ENCODE measurements around the gene PIK3CA. TPM values are rescaled to one million over a fixed set of nuclear protein-coding genes. Genes with fewer than 3 reads are reported as not detected.
"Not testable (repeated sequence)": the region's sequence is repeated elsewhere in the genome, so short reads cannot be mapped to it uniquely, and the experiment has no call there.

Gene PIK3CA
- polyA plus RNA-seq, 1 experiment = 21.4 TPM

DNA sequence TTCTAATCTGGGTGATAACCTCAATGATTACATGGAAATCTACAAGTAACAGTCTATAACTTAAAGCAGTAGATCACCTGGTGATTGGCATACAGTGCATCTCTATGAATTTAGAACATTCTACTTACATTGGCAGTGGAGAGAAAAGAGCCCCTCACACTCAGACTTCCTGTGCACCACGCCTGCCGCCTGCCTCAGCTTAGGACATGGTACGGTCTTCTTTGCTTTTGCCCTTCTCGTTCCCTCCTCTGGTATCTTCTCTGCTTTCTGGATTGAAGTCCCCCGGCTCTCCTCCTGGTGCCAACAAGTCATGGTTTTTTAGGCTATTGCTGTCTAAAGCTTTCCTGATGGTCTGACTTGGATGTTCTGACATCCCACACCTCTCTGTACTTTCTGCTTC is 110.7 kb downstream of the PIK3CA start:
- Histone ChIP-seq H3K9me3 (ENCODE audit: control insufficient read depth, insufficient read depth, low read length) (peaks cover 15% of the 10 kb centered on the region), H3K4me3 (ENCODE audit: low read depth, low read length) (no peak overlapping the region), H3K27ac (ENCODE audit: low read depth, low read length) (no peak overlapping the region), H3K27me3 (ENCODE audit: control insufficient read depth, insufficient read depth, low read length) (no peaks in the 10 kb centered on the region)
- no peak for TF ChIP-seq CTCF (IDR thresholded peaks at IDR 0.05; ENCODE audit: low read depth, low read length)
- no peak for DNase-seq (ENCODE audit: low read depth, low spot score)
- POLR2A ChIA-PET = no interaction called here
- CTCF ChIA-PET = no interaction called here

- H3K27ac ChIP-seq (ENCODE audit: low read depth, low read length); DNase-seq (ENCODE audit: low read depth, low spot score); POLR2A ChIA-PET; H3K4me3 ChIP-seq (ENCODE audit: low read depth, low read length); H3K27me3 ChIP-seq (ENCODE audit: control insufficient read depth, insufficient read depth, low read length); CTCF ChIA-PET: not testable (repeated sequence)
- peaks cover 15% of the 10 kb centered on the region for H3K9me3 ChIP-seq (ENCODE audit: control insufficient read depth, insufficient read depth, low read length)
Observed at GRCh38 chr3:179259959-179260756, 112.0 kb downstream of the PIK3CA start.

GRCh38 chr3:179260949-179261765 is 113.0 kb downstream of the PIK3CA start:
- DNase-seq (ENCODE audit: low read depth, low spot score) = peak; percentile 4
- Histone ChIP-seq H3K27me3 (ENCODE audit: control insufficient read depth, insufficient read depth, low read length) (peaks cover 3% of the 10 kb centered on the region), H3K27ac (ENCODE audit: low read depth, low read length) (no peak overlapping the region), H3K4me3 (ENCODE audit: low read depth, low read length) (peak overlapping the region; percentile 57), H3K9me3 (ENCODE audit: control insufficient read depth, insufficient read depth, low read length) (peaks cover 15% of the 10 kb centered on the region)
- POLR2A ChIA-PET = interaction anchor here (0.5 to 0.7 kb wide), 2 partner anchors 19 to 35 kb away, joined by 8 to 10 read pairs; no protein-coding TSS in a partner anchor
- CTCF ChIA-PET = interaction anchor here (0.5 to 1.2 kb wide), 5 partner anchors 11 to 1546 kb away, joined by 3 to 7 read pairs (median 4); no protein-coding TSS in a partner anchor
- no peak for TF ChIP-seq CTCF (IDR thresholded peaks at IDR 0.05; ENCODE audit: low read depth, low read length)

DNA sequence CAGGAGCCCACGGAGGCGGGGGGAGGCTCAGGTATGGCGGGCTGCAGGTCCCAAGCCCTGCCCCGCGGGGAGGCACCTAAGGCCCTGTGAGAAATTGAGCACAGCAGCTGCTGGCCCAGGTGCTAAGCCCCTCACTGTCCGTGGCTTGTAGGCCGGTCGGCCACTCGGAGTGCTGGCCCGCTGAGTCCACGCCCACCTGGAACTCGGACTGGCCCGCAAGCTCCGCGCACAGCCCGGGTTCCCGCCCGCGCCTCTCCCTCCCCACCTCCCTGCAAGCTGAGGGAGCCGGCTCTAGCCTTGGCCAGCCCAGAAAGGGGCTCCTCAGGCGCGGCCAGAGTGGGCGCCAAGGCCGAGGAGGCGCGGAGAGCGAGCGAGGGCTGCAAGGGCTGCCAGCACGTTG is 115.0 kb downstream of the PIK3CA start:
- Histone ChIP-seq H3K9me3 (ENCODE audit: control insufficient read depth, insufficient read depth, low read length) (peaks cover 15% of the 10 kb centered on the region), H3K27ac (ENCODE audit: low read depth, low read length) (no peak overlapping the region), H3K4me3 (ENCODE audit: low read depth, low read length) (no peak overlapping the region), H3K27me3 (ENCODE audit: control insufficient read depth, insufficient read depth, low read length) (peaks cover 5% of the 10 kb centered on the region)
- TF ChIP-seq CTCF (IDR thresholded peaks at IDR 0.05; ENCODE audit: low read depth, low read length) = no peak
- ChIA-PET CTCF (interaction anchor here (1.6 kb wide), 1 partner anchor 247 kb away, joined by 4 read pairs; no protein-coding TSS in a partner anchor), POLR2A (no interaction called here)
- DNase-seq (ENCODE audit: low read depth, low spot score) = no peak

DNA sequence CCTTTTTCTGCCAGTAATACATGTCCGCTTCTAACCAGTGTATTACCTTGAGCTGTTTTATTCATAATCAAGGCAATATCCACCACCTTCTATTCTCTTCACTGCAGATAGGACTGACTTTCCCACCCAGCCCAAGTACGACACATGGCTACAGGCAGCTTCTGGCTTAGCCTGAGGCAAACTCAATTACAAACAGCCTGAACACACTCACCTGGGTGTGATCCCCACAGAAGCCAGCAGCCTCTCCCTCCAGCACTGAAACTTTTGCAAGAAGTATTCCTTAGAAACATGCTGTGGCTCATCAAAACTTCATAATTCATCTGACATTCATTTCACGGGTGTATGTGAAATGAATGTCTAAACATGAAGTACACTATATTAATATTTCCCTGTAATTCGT is 116.3 kb downstream of the PIK3CA start:
- Histone ChIP-seq H3K27ac (ENCODE audit: low read depth, low read length) (no peak overlapping the region), H3K9me3 (ENCODE audit: control insufficient read depth, insufficient read depth, low read length) (peaks cover 12% of the 10 kb centered on the region), H3K27me3 (ENCODE audit: control insufficient read depth, insufficient read depth, low read length) (peaks cover 5% of the 10 kb centered on the region), H3K4me3 (ENCODE audit: low read depth, low read length) (no peak overlapping the region)
- no peak for DNase-seq (ENCODE audit: low read depth, low spot score)
- TF ChIP-seq CTCF (IDR thresholded peaks at IDR 0.05; ENCODE audit: low read depth, low read length) = no peak
- POLR2A ChIA-PET = no interaction called here
- CTCF ChIA-PET = interaction anchor here (1.6 kb wide), 1 partner anchor 249 kb away, joined by 4 read pairs; no protein-coding TSS in a partner anchor
